ENCODE data around the gene PTK7.

PTK7 gene

GRCh38 chr6:43178951-43179830 lies 103.1 kb downstream of the PTK7 start:
- DNase-seq (ENCODE audit: low read depth in 2 of 2), result no peak

- no peak for DNase-seq (ENCODE audit: low read depth in 2 of 2)
Observed at GRCh38 chr6:43180058-43180457, 103.9 kb downstream of the PTK7 start.

- DNase-seq (ENCODE audit: low read depth in 2 of 2), result no peak
Observed at GRCh38 chr6:43180985-43181384, 104.9 kb downstream of the PTK7 start.

GRCh38 chr6:43181621-43181941 lies 105.5 kb downstream of the PTK7 start:
- DNase-seq (ENCODE audit: low read depth in 2 of 2), result no peak

- DNase-seq (ENCODE audit: low read depth in 2 of 2), result peak; percentile 55 to 62
Observed at GRCh38 chr6:43181942-43182860, 106.1 kb downstream of the PTK7 start, which contains the start of gene CUL9. Gene CUL9 (plus strand): TSS chr6:43182196. CDS start chr6:43184311, 2,115 bp downstream.

- DNase-seq (ENCODE audit: low read depth in 2 of 2), result no peak
Observed at GRCh38 chr6:43183441-43183840, 107.3 kb downstream of the PTK7 start.

GRCh38 chr6:43184268-43184985 lies 108.3 kb downstream of the PTK7 start:
- no peak for DNase-seq (ENCODE audit: low read depth in 2 of 2)

- DNase-seq (ENCODE audit: low read depth in 2 of 2), result no peak
Observed at GRCh38 chr6:43185391-43185985, 109.4 kb downstream of the PTK7 start.

- no peak for DNase-seq (ENCODE audit: low read depth in 2 of 2)
Observed at GRCh38 chr6:43186019-43186418, 109.9 kb downstream of the PTK7 start.

- DNase-seq (ENCODE audit: low read depth in 2 of 2), result no peak
Observed at GRCh38 chr6:43186706-43187105, 110.6 kb downstream of the PTK7 start.

GRCh38 chr6:43187821-43188220 lies 111.7 kb downstream of the PTK7 start:
- DNase-seq (ENCODE audit: low read depth in 2 of 2), result no peak

- DNase-seq (ENCODE audit: low read depth in 2 of 2), result no peak
Observed at GRCh38 chr6:43188426-43188825, 112.3 kb downstream of the PTK7 start.

GRCh38 chr6:43189776-43190304 lies 113.7 kb downstream of the PTK7 start:
- DNase-seq (ENCODE audit: low read depth in 2 of 2), result no peak

- DNase-seq (ENCODE audit: low read depth in 2 of 2), result no peak
Observed at GRCh38 chr6:43192911-43193310, 116.8 kb downstream of the PTK7 start.

- no peak for DNase-seq (ENCODE audit: low read depth in 2 of 2)
Observed at GRCh38 chr6:43193929-43194328, 117.8 kb downstream of the PTK7 start.

- DNase-seq (ENCODE audit: low read depth in 2 of 2), result no peak
Observed at GRCh38 chr6:43196337-43196736, 120.2 kb downstream of the PTK7 start.

GRCh38 chr6:43199912-43200311 lies 123.8 kb downstream of the PTK7 start:
- DNase-seq (ENCODE audit: low read depth in 2 of 2), result no peak

- DNase-seq (ENCODE audit: low read depth in 2 of 2), result no peak
Observed at GRCh38 chr6:43200541-43200940, 124.4 kb downstream of the PTK7 start.

GRCh38 chr6:43202451-43202850 lies 126.3 kb downstream of the PTK7 start:
- no peak for DNase-seq (ENCODE audit: low read depth in 2 of 2)

- DNase-seq (ENCODE audit: low read depth in 2 of 2), result no peak
Observed at GRCh38 chr6:43203029-43203717, 127.1 kb downstream of the PTK7 start.

GRCh38 chr6:43203718-43204095 lies 127.6 kb downstream of the PTK7 start:
- no peak for DNase-seq (ENCODE audit: low read depth in 2 of 2)
